SU-DHL-6 (cell line): ENCODE measurements around the gene KHK.

Source experiments
- CTCF ChIP-seq: fragments of 200-600 bp; sonication (generic); IDR thresholded peaks from one replicate; pipeline ENCODE4 v1.5.1; 2017; ENCODE audit warnings: antibody characterized with exemption, mild to moderate bottlenecking, low read length, moderate library complexity; ENCODE audit not compliant: insufficient read depth, poor library complexity, severe bottlenecking
- EZH2phosphoT487 ChIP-seq: fragments of 200-600 bp; sonication (generic), shearing (Covaris generic); conservative IDR thresholded peaks from 2 replicates; pipeline ENCODE4 v1.6.1; 2018; ENCODE audit warnings: mild to moderate bottlenecking, antibody characterized with exemption, low read length, moderate library complexity, mixed read lengths

GRCh38 chr2:27053321-27053720, 33.3 kb upstream of the KHK start:
- TF ChIP-seq CTCF (no peak), EZH2phosphoT487 (no peak)
